Esophagus muscularis mucosa (tissue), 4 donors: ENCODE results near the gene CFAP221. TPM values are rescaled to one million over a fixed set of nuclear protein-coding genes. Genes with fewer than 3 reads are reported as not detected.

Experiments
- DNase-seq: peaks from one replicate; pipeline ENCODE4 v3.0.0-alpha.2; 2017; ENCODE audit errors: extremely low spot score
- H3K27ac ChIP-seq, 4 donors: fragments of 200-600 bp; sonication (generic); replicated peaks in 1 of 4; 1 replicate in 3 of 4; 2 replicates in 1 of 4; pipeline ENCODE4 v1.5.1; 2016 to 2019; ENCODE audit warnings: mild to moderate bottlenecking in 1 of 4
- H3K27me3 ChIP-seq, 4 donors: fragments of 200-600 bp; sonication (generic); one replicate each; pipeline versions ENCODE4 v1.5.1 to v1.6.0; 2016 to 2019
- H3K36me3 ChIP-seq, 4 donors: fragments of 200-600 bp; sonication (generic); one replicate each; pipeline ENCODE4 v1.5.1; 2016 to 2019
- H3K4me1 ChIP-seq, 4 donors: fragments of 200-600 bp; sonication (generic); one replicate each; pipeline ENCODE4 v1.5.1; 2016 to 2019
- H3K4me3 ChIP-seq, 4 donors: fragments of 200-600 bp; sonication (generic); 1 replicate in 2 of 4; 2 replicates in 2 of 4; pipeline ENCODE4 v1.5.1; 2016 to 2019; ENCODE audit warnings: mild to moderate bottlenecking in 4 of 4, moderate library complexity in 1 of 4
- H3K9me3 ChIP-seq, 4 donors: fragments of 200-600 bp; sonication (generic); 1 replicate in 3 of 4; 2 replicates in 1 of 4; pipeline ENCODE4 v1.5.1; 2016 to 2019
- CTCF ChIP-seq, 3 experiments: fragments of 200-600 bp in 2 of 3; fragments of 450-650 bp in 1 of 3; sonication (generic) in 2 of 3; IDR thresholded peaks; one replicate each; pipeline ENCODE4 v1.5.1; 2017 to 2019; ENCODE audit warnings: antibody characterized with exemption in 3 of 3, mild to moderate bottlenecking in 2 of 3, moderate library complexity in 1 of 3
- EP300 ChIP-seq: sonication (generic); formaldehyde crosslinking; IDR thresholded peaks from one replicate; pipeline ENCODE4 v1.6.1; 2017; ENCODE audit warnings: antibody characterized with exemption
- POLR2A ChIP-seq: fragments of 450-650 bp; IDR thresholded peaks from one replicate; pipeline ENCODE4 v1.6.1; 2017; ENCODE audit warnings: antibody characterized with exemption, moderate library complexity, mild to moderate bottlenecking, low read depth
- POLR2AphosphoS5 ChIP-seq, 2 donors: sonication (generic); formaldehyde crosslinking; IDR thresholded peaks; one replicate each; pipeline ENCODE4 v1.6.1; 2017; ENCODE audit warnings: antibody characterized with exemption in 2 of 2
- WGBS: methylation state at CpG from one replicate; pipeline ENCODE4 v1.1.5; 2018; 5-methylcytosine and 5-hydroxymethylcytosine counted together
- intact Hi-C: fragments of 100-400 bp; cut with DNase I; formaldehyde crosslinking; loops from one replicate; pipeline ENCODE4 v1.15.1; 2023
- total RNA-seq, 4 donors: library from RNA; depleted of rRNA; stranded (reverse); fragments of >200 nt; gene quantifications; one replicate each; pipeline versions ENCODE4 v1.1.0 to v1.2.1, GENCODE V29; 2016

The CFAP221 gene
- total RNA-seq, 4 donors from 2014 or later: 0.17 to 0.97 (median 0.29) TPM

GRCh38 chr2:119511989-119512388, 32.3 kb upstream of the CFAP221 start:
- Histone ChIP-seq H3K4me3 (no peak overlapping the region), H3K27me3 (peaks cover 0 to 4% (median 0%) of the 10 kb centered on the region in 4 donors), H3K36me3 (no peaks in the 10 kb centered on the region), H3K4me1 (no peaks in the 10 kb centered on the region), H3K27ac (no peak overlapping the region), H3K9me3 (no peaks in the 10 kb centered on the region)
- intact Hi-C loops: no loop called here
- TF ChIP-seq CTCF (IDR thresholded peaks at IDR 0.05) (no peak), POLR2AphosphoS5 (IDR thresholded peaks at IDR 0.05) (no peak), POLR2A (no peak), EP300 (no peak)
- no peak for DNase-seq
- WGBS: 81% methylated on average over 3 of the region's 3 CpGs

GRCh38 chr2:119512946-119513345, 31.3 kb upstream of the CFAP221 start:
- Histone ChIP-seq H3K4me3 (no peak overlapping the region), H3K27ac (no peak overlapping the region), H3K36me3 (no peaks in the 10 kb centered on the region), H3K4me1 (no peaks in the 10 kb centered on the region), H3K27me3 (peaks cover 0 to 4% (median 0%) of the 10 kb centered on the region in 4 donors), H3K9me3 (no peaks in the 10 kb centered on the region)
- TF ChIP-seq CTCF (IDR thresholded peaks at IDR 0.05): no peak
- no peak for TF ChIP-seq POLR2A
- TF ChIP-seq POLR2AphosphoS5 (IDR thresholded peaks at IDR 0.05): no peak
- TF ChIP-seq EP300: no peak
- no peak for DNase-seq
- intact Hi-C loops: no loop called here
- WGBS: 90% methylated on average over 1 of the region's 1 CpG

GRCh38 chr2:119513832-119514231, 30.4 kb upstream of the CFAP221 start:
- WGBS: 67% methylated on average over 1 of the region's 1 CpG
- no peaks in the 10 kb centered on the region for H3K9me3 ChIP-seq
- peaks cover 0 to 4% (median 0%) of the 10 kb centered on the region in 4 donors for H3K27me3 ChIP-seq
- H3K4me1 ChIP-seq: no peaks in the 10 kb centered on the region
- intact Hi-C loops: no loop called here
- TF ChIP-seq POLR2A (no peak), EP300 (no peak), POLR2AphosphoS5 (IDR thresholded peaks at IDR 0.05) (no peak), CTCF (IDR thresholded peaks at IDR 0.05) (no peak)
- no peaks in the 10 kb centered on the region for H3K36me3 ChIP-seq
- no peak overlapping the region for H3K27ac ChIP-seq
- H3K4me3 ChIP-seq: no peak overlapping the region
- DNase-seq: no peak

- Histone ChIP-seq H3K36me3 (no peaks in the 10 kb centered on the region), H3K9me3 (no peaks in the 10 kb centered on the region), H3K27ac (no peak overlapping the region), H3K4me1 (peaks cover 0 to under 1% (median 0%) of the 10 kb centered on the region in 4 donors), H3K4me3 (no peak overlapping the region), H3K27me3 (peaks cover 0 to 4% (median 0%) of the 10 kb centered on the region in 4 donors)
- intact Hi-C loops: no loop called here
- no peak for TF ChIP-seq POLR2A
- no peak for TF ChIP-seq POLR2AphosphoS5 (IDR thresholded peaks at IDR 0.05)
- no peak for TF ChIP-seq EP300
- no peak for DNase-seq
- 92% methylated on average over 2 of the region's 2 CpGs for WGBS
These were observed 28.1 kb upstream of the CFAP221 start for GRCh38 chr2:119516121-119516520.

- peak; percentile 79 for DNase-seq
- Histone ChIP-seq H3K27me3 (peaks cover 0 to 7% (median under 1%) of the 10 kb centered on the region in 4 donors), H3K27ac (no peak overlapping the region), H3K36me3 (no peaks in the 10 kb centered on the region), H3K4me1 (peaks cover 0 to 10% (median 9%) of the 10 kb centered on the region in 4 donors), H3K9me3 (no peaks in the 10 kb centered on the region), H3K4me3 (no peak overlapping the region)
- intact Hi-C loops: no loop called here
- 47% methylated on average over 7 of the region's 7 CpGs for WGBS
- TF ChIP-seq CTCF (IDR thresholded peaks at IDR 0.05) (peak; percentile 32 to 43 (median 32)), POLR2AphosphoS5 (IDR thresholded peaks at IDR 0.05) (no peak), POLR2A (no peak), EP300 (no peak)
These were observed 26.8 kb upstream of the CFAP221 start for GRCh38 chr2:119517433-119517832.
